Measurements from ENCODE around the gene DMRT1.

DMRT1 gene

GRCh38 chr9:969310-970150 is 128.0 kb downstream of the DMRT1 start:
- H3K36me3 ChIP-seq (ENCODE audit: control insufficient read depth in 4 of 4, insufficient read depth in 4 of 4, low read length in 3 of 4) = no peaks in the 10 kb centered on the region
- CTCF ChIA-PET = interaction anchor here (0.8 to 0.9 kb wide), 2 partner anchors 35 to 75 kb away, joined by 3 read pairs; no protein-coding TSS in a partner anchor

GRCh38 chr9:970151-970996 is 128.9 kb downstream of the DMRT1 start:
- no peak for DNase-seq
- CTCF ChIA-PET = interaction anchor here (0.8 kb wide), 1 partner anchor 34 kb away, joined by 3 read pairs; no protein-coding TSS in a partner anchor
- peaks cover 44 to 100% (median 66%) of the 10 kb centered on the region in 5 experiments for H3K27me3 ChIP-seq (replicated peaks in 2 of 5; ENCODE audit: control insufficient read depth in 4 of 5, insufficient read depth in 5 of 5, low read length in 4 of 5)
- 9% methylated on average over 41 of the region's 57 CpGs for WGBS (ENCODE audit: insufficient coverage)
- H3K4me3 ChIP-seq (ENCODE audit: control insufficient read depth in 1 of 7, extremely low read depth in 1 of 7, insufficient read depth in 4 of 7, low read depth in 2 of 7, low read length in 6 of 7) = no peak overlapping the region
- no peaks in the 10 kb centered on the region for H3K36me3 ChIP-seq (ENCODE audit: control insufficient read depth in 4 of 4, insufficient read depth in 4 of 4, low read length in 3 of 4)
- H3K27ac ChIP-seq (ENCODE audit: insufficient read depth in 1 of 2, low read depth in 1 of 2, low read length in 2 of 2, poor library complexity in 1 of 2, severe bottlenecking in 2 of 2) = no peak overlapping the region
- POLR2A ChIA-PET = no interaction called here
- H3K4me1 ChIP-seq (ENCODE audit: control extremely low read depth in 1 of 4, control insufficient read depth in 4 of 4, insufficient read depth in 4 of 4, low read length in 3 of 4) = peaks cover 0 to 13% (median 5%) of the 10 kb centered on the region in 4 experiments
- peaks cover 0 to 4% (median 0%) of the 10 kb centered on the region in 5 experiments for H3K9me3 ChIP-seq (ENCODE audit: control extremely low read depth in 1 of 5, control insufficient read depth in 4 of 5, insufficient read depth in 2 of 5, low read depth in 1 of 5, low read length in 4 of 5)

More at GRCh38 chr9:969310-970150, 128.0 kb downstream of the DMRT1 start:
- H3K27me3 ChIP-seq (replicated peaks in 2 of 5; ENCODE audit: control insufficient read depth in 4 of 5, insufficient read depth in 5 of 5, low read length in 4 of 5) = peaks cover 39 to 100% (median 64%) of the 10 kb centered on the region in 5 experiments
- H3K4me1 ChIP-seq (ENCODE audit: control extremely low read depth in 1 of 4, control insufficient read depth in 4 of 4, insufficient read depth in 4 of 4, low read length in 3 of 4) = peaks cover 0 to 13% (median 5%) of the 10 kb centered on the region in 4 experiments
- 7% methylated on average over 45 of the region's 49 CpGs for WGBS (ENCODE audit: insufficient coverage)
- no peak overlapping the region for H3K4me3 ChIP-seq (ENCODE audit: control insufficient read depth in 1 of 7, extremely low read depth in 1 of 7, insufficient read depth in 4 of 7, low read depth in 2 of 7, low read length in 6 of 7)
- peaks cover 0 to 4% (median 0%) of the 10 kb centered on the region in 5 experiments for H3K9me3 ChIP-seq (ENCODE audit: control extremely low read depth in 1 of 5, control insufficient read depth in 4 of 5, insufficient read depth in 2 of 5, low read depth in 1 of 5, low read length in 4 of 5)
- no peak for DNase-seq
- no peak overlapping the region for H3K27ac ChIP-seq (ENCODE audit: insufficient read depth in 1 of 2, low read depth in 1 of 2, low read length in 2 of 2, poor library complexity in 1 of 2, severe bottlenecking in 2 of 2)
- POLR2A ChIA-PET = no interaction called here

GRCh38 chr9:971901-972500 is 130.5 kb downstream of the DMRT1 start:
- ChIA-PET CTCF (no interaction called here), POLR2A (no interaction called here)
- Histone ChIP-seq H3K9me3 (ENCODE audit: control extremely low read depth in 1 of 5, control insufficient read depth in 4 of 5, insufficient read depth in 2 of 5, low read depth in 1 of 5, low read length in 4 of 5) (peaks cover 0 to 4% (median 0%) of the 10 kb centered on the region in 5 experiments), H3K27me3 (replicated peaks in 2 of 5; ENCODE audit: control insufficient read depth in 4 of 5, insufficient read depth in 5 of 5, low read length in 4 of 5) (peaks cover 47 to 100% (median 63%) of the 10 kb centered on the region in 5 experiments), H3K27ac (ENCODE audit: insufficient read depth in 1 of 2, low read depth in 1 of 2, low read length in 2 of 2, poor library complexity in 1 of 2, severe bottlenecking in 2 of 2) (no peak overlapping the region), H3K36me3 (ENCODE audit: control insufficient read depth in 4 of 4, insufficient read depth in 4 of 4, low read length in 3 of 4) (no peaks in the 10 kb centered on the region), H3K4me1 (ENCODE audit: control extremely low read depth in 1 of 4, control insufficient read depth in 4 of 4, insufficient read depth in 4 of 4, low read length in 3 of 4) (peaks cover 0 to 24% (median 8%) of the 10 kb centered on the region in 4 experiments), H3K4me3 (ENCODE audit: control insufficient read depth in 1 of 7, extremely low read depth in 1 of 7, insufficient read depth in 4 of 7, low read depth in 2 of 7, low read length in 6 of 7) (peak overlapping the region in 2 of 7 experiments; percentile 8 to 23)
- under 1% methylated on average over 28 of the region's 42 CpGs for WGBS (ENCODE audit: insufficient coverage)
- no peak for DNase-seq

- 3% methylated on average over 62 of the region's 68 CpGs for WGBS (ENCODE audit: insufficient coverage)
Measured at GRCh38 chr9:972501-973294, 131.2 kb downstream of the DMRT1 start.

GRCh38 chr9:973295-973834 is 131.9 kb downstream of the DMRT1 start:
- H3K4me1 ChIP-seq (ENCODE audit: control extremely low read depth in 1 of 4, control insufficient read depth in 4 of 4, insufficient read depth in 4 of 4, low read length in 3 of 4) = peaks cover 0 to 24% (median 10%) of the 10 kb centered on the region in 4 experiments
- no peak for DNase-seq
- H3K9me3 ChIP-seq (ENCODE audit: control extremely low read depth in 1 of 5, control insufficient read depth in 4 of 5, insufficient read depth in 2 of 5, low read depth in 1 of 5, low read length in 4 of 5) = peaks cover 0 to 4% (median 0%) of the 10 kb centered on the region in 5 experiments
- H3K27me3 ChIP-seq (replicated peaks in 2 of 5; ENCODE audit: control insufficient read depth in 4 of 5, insufficient read depth in 5 of 5, low read length in 4 of 5) = peaks cover 40 to 100% (median 62%) of the 10 kb centered on the region in 5 experiments
- H3K4me3 ChIP-seq (ENCODE audit: control insufficient read depth in 1 of 7, extremely low read depth in 1 of 7, insufficient read depth in 4 of 7, low read depth in 2 of 7, low read length in 6 of 7) = no peak overlapping the region
- H3K27ac ChIP-seq (ENCODE audit: insufficient read depth in 1 of 2, low read depth in 1 of 2, low read length in 2 of 2, poor library complexity in 1 of 2, severe bottlenecking in 2 of 2) = no peak overlapping the region
- WGBS (ENCODE audit: insufficient coverage) = 7% methylated on average over 10 of the region's 17 CpGs
- ChIA-PET POLR2A (no interaction called here), CTCF (interaction anchor here (0.6 to 1.8 kb wide), 4 partner anchors 13 to 133 kb away, joined by 3 to 5 read pairs (median 3); no protein-coding TSS in a partner anchor)
- H3K36me3 ChIP-seq (ENCODE audit: control insufficient read depth in 4 of 4, insufficient read depth in 4 of 4, low read length in 3 of 4) = no peaks in the 10 kb centered on the region

More at GRCh38 chr9:972501-973294, 131.2 kb downstream of the DMRT1 start:
- ChIA-PET POLR2A (no interaction called here), CTCF (interaction anchor here (0.6 to 1.8 kb wide), 4 partner anchors 14 to 133 kb away, joined by 3 to 5 read pairs (median 3); no protein-coding TSS in a partner anchor)
- DNase-seq = peak in 1 of 3 donors; percentile 56
- Histone ChIP-seq H3K9me3 (ENCODE audit: control extremely low read depth in 1 of 5, control insufficient read depth in 4 of 5, insufficient read depth in 2 of 5, low read depth in 1 of 5, low read length in 4 of 5) (peaks cover 0 to 4% (median 0%) of the 10 kb centered on the region in 5 experiments), H3K36me3 (ENCODE audit: control insufficient read depth in 4 of 4, insufficient read depth in 4 of 4, low read length in 3 of 4) (no peaks in the 10 kb centered on the region), H3K27ac (ENCODE audit: insufficient read depth in 1 of 2, low read depth in 1 of 2, low read length in 2 of 2, poor library complexity in 1 of 2, severe bottlenecking in 2 of 2) (no peak overlapping the region), H3K4me1 (ENCODE audit: control extremely low read depth in 1 of 4, control insufficient read depth in 4 of 4, insufficient read depth in 4 of 4, low read length in 3 of 4) (peaks cover 0 to 24% (median 10%) of the 10 kb centered on the region in 4 experiments), H3K27me3 (replicated peaks in 2 of 5; ENCODE audit: control insufficient read depth in 4 of 5, insufficient read depth in 5 of 5, low read length in 4 of 5) (peaks cover 40 to 100% (median 64%) of the 10 kb centered on the region in 5 experiments), H3K4me3 (ENCODE audit: control insufficient read depth in 1 of 7, extremely low read depth in 1 of 7, insufficient read depth in 4 of 7, low read depth in 2 of 7, low read length in 6 of 7) (no peak overlapping the region)

Data from common myeloid progenitor, CD34-positive (primary cell).